GM19397 (cell line): ENCODE data around the gene NALCN.
"Not testable (repeated sequence)": the region's sequence is repeated elsewhere in the genome, so short reads cannot be mapped to it uniquely, and the experiment has no call there.

Experiments used
- ATAC-seq: cut with Tn5 transposase; IDR thresholded peaks from one replicate; pipeline ENCODE4 v1.9.1; 2021; ENCODE audit warnings: mild to moderate bottlenecking, moderate library complexity; ENCODE audit not compliant: unreplicated experiment

Gene NALCN

GRCh38 chr13:101343128-101343787, 73.0 kb downstream of the NALCN start:
- no peak for ATAC-seq

- ATAC-seq = no peak
These were observed 74.8 kb downstream of the NALCN start for GRCh38 chr13:101341464-101341863.

- no peak for ATAC-seq
These were observed 77.1 kb downstream of the NALCN start for GRCh38 chr13:101339202-101339601.

- no peak for ATAC-seq
These were observed 83.7 kb downstream of the NALCN start for GRCh38 chr13:101332583-101332982.

GRCh38 chr13:101331731-101332130, 84.6 kb downstream of the NALCN start:
- no peak for ATAC-seq

GRCh38 chr13:101327871-101328270, 88.4 kb downstream of the NALCN start:
- no peak for ATAC-seq

- no peak for ATAC-seq
These were observed 89.6 kb downstream of the NALCN start for GRCh38 chr13:101326710-101327109.

GRCh38 chr13:101325423-101325822, 90.9 kb downstream of the NALCN start:
- ATAC-seq = no peak

- no peak for ATAC-seq
These were observed 92.7 kb downstream of the NALCN start for GRCh38 chr13:101323601-101324000.

GRCh38 chr13:101317986-101318523, 98.3 kb downstream of the NALCN start:
- ATAC-seq = no peak

GRCh38 chr13:101313479-101313878, 102.8 kb downstream of the NALCN start:
- not testable (repeated sequence) for ATAC-seq

- no peak for ATAC-seq
These were observed 107.2 kb downstream of the NALCN start for GRCh38 chr13:101309014-101309619.

GRCh38 chr13:101308247-101309013, 107.9 kb downstream of the NALCN start:
- ATAC-seq = no peak

- no peak for ATAC-seq
These were observed 109.1 kb downstream of the NALCN start for GRCh38 chr13:101307181-101307701.

- no peak for ATAC-seq
These were observed 109.5 kb downstream of the NALCN start for GRCh38 chr13:101306773-101307172.

GRCh38 chr13:101305981-101306411, 110.3 kb downstream of the NALCN start:
- ATAC-seq = no peak

GRCh38 chr13:101303521-101303920, 112.8 kb downstream of the NALCN start:
- ATAC-seq = no peak

- ATAC-seq = no peak
These were observed 115.3 kb downstream of the NALCN start for GRCh38 chr13:101301053-101301452.

GRCh38 chr13:101300531-101300930, 115.8 kb downstream of the NALCN start:
- ATAC-seq = no peak

GRCh38 chr13:101298517-101298916, 117.8 kb downstream of the NALCN start:
- ATAC-seq = no peak

GRCh38 chr13:101297794-101298193, 118.5 kb downstream of the NALCN start:
- ATAC-seq = no peak
